Stimulated activated effector memory CD8-positive, alpha-beta T cell treated with anti-CD3 and anti-CD28 coated beads, Interleukin-12 subunit alpha, Interleukin-12 subunit beta, amount 100 ng/mL, for 72 hours (primary cell): ENCODE measurements around the gene CAMK2D.
A peak's percentile ranks its signal among the peaks of the same experiment; 100 is the strongest.
"Not testable (repeated sequence)": the region's sequence is repeated elsewhere in the genome, so short reads cannot be mapped to it uniquely, and the experiment has no call there.

Source experiments
- ATAC-seq: fragments of 150-1000 bp; cut with Tn5 transposase; 2 replicates; pipeline ENCODE4 v1.10.0; 2021
- DNase-seq, 2 donors: peaks; one replicate each; pipeline ENCODE4 v3.0.0; 2021 to 2022; ENCODE audit warnings: low spot score in 2 of 2
- H3K27ac Mint-ChIP-seq: one replicate; pipeline ENCODE4 v1.8.0; 2022; ENCODE audit warnings: mild to moderate bottlenecking, mixed read lengths
- H3K36me3 Mint-ChIP-seq: one replicate; pipeline ENCODE4 v1.8.0; 2022; ENCODE audit warnings: mild to moderate bottlenecking, mixed read lengths
- H3K4me1 Mint-ChIP-seq: one replicate; pipeline ENCODE4 v1.8.0; 2022; ENCODE audit warnings: mixed read lengths
- H3K4me3 Mint-ChIP-seq: one replicate; pipeline ENCODE4 v1.8.0; 2022; ENCODE audit warnings: mild to moderate bottlenecking, mixed read lengths
- H3K9me3 Mint-ChIP-seq: one replicate; pipeline ENCODE4 v1.8.0; 2022; ENCODE audit warnings: mixed read lengths

CAMK2D gene

DNA sequence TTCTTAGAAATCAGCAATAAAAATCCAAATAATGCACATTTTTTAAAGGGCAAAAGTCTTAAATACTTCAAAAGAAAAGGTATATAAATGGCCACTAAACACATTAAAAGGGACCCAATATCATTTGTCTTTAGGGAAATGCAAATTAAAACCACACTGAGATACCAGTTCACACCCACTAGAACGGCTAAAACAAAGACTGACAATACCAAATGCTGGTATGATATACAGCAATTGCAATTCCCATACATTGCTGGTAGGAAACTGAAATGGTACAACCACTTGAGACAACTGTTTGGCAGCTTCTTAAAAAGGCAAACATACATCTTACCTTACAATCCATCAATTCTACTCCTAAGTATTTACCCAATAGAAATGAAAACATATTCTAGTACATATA, 33.7 kb downstream of the CAMK2D start:
- peaks cover 10% of the 10 kb centered on the region for H3K36me3 Mint-ChIP-seq
- peaks cover 42% of the 10 kb centered on the region for H3K4me1 Mint-ChIP-seq
- no peak for ATAC-seq
- H3K4me3 Mint-ChIP-seq: no peak overlapping the region
- no peak for DNase-seq
- no peak overlapping the region for H3K27ac Mint-ChIP-seq
- H3K9me3 Mint-ChIP-seq: no peaks in the 10 kb centered on the region

DNA sequence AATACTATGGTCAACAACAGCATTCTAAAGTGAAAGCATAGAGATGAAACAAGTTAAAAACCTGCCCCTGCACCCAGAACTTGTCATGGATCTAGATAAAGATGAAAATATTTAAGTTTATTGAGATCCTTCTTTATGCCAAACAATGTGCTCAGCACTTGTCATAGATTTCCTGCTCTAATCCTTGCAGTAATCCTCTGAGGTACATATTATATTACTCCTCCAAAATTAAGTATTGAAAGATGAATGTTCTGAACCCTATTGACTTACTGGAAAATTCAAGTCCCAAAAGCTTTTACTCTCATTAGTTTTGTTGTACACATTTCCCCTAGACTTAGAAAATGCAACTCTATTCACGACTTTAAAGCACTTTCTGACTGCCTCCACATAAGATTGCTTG, 35.6 kb downstream of the CAMK2D start:
- Mint-ChIP-seq H3K9me3 (no peaks in the 10 kb centered on the region), H3K27ac (no peak overlapping the region), H3K4me1 (peaks cover 44% of the 10 kb centered on the region), H3K36me3 (peaks cover 10% of the 10 kb centered on the region), H3K4me3 (no peak overlapping the region)
- DNase-seq (no peak), ATAC-seq (no peak)

DNA sequence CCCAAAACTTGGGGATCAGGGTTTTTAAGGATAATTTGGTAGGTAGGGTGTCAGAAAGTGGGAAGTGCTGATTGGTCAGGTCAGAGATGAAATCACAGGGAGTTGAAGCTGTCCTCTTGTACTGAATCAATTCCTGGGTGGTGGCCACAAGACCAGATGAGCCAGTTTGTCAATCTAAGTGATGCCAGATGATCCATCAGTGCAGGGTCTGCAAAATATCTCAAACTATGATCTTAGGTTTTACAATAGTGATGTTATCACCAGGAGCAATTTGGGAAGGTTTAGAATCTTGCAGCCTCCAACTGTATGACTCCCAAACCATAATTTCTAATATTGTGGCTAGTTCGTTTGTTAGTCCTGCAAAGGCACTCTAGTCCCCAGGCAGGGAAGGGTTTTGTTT, 43.3 kb downstream of the CAMK2D start:
- no peak overlapping the region for H3K27ac Mint-ChIP-seq
- no peak for DNase-seq
- H3K36me3 Mint-ChIP-seq: peaks cover 20% of the 10 kb centered on the region
- H3K9me3 Mint-ChIP-seq: no peaks in the 10 kb centered on the region
- ATAC-seq: no peak
- peaks cover 13% of the 10 kb centered on the region for H3K4me1 Mint-ChIP-seq
- no peak overlapping the region for H3K4me3 Mint-ChIP-seq

DNA sequence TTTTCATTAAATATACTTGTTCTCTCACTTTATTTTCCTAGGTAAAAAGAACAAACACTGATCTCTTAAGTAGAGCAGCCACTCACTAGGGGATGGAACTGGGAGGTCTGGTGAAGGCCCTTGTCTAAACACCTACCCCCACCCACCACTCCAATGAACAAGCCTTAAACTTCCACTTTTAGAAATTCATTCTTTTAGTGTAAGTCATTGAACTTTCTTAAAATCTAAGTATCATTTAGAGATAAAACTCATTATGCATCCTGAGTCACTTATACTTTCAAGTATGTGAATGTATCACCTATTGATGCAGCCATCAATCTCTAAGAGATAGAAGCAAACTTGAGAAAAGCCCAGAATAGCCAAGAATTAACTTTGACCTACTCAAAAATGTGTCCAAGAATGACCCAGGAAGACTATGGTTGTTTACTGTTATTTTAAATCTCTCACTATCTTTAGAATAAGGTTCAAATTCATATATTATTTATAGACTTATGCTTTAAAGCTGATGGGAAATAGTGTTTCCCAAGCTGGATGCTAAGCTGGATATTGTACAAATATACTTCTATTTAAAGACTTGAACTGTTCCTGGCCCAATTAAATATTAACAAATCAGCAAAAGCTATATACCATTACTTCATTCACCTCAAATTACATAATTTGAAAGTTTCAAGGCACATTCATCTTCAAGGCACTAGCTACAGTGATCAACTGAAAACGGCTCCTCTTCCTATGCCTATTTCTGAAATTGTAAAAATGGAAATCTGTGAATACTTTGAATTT, 49.5 kb downstream of the CAMK2D start:
- Mint-ChIP-seq H3K36me3 (peaks cover 31% of the 10 kb centered on the region), H3K4me1 (peaks cover 10% of the 10 kb centered on the region), H3K4me3 (no peak overlapping the region), H3K9me3 (no peaks in the 10 kb centered on the region), H3K27ac (no peak overlapping the region)
- DNase-seq (no peak), ATAC-seq (peak; percentile 66)

DNA sequence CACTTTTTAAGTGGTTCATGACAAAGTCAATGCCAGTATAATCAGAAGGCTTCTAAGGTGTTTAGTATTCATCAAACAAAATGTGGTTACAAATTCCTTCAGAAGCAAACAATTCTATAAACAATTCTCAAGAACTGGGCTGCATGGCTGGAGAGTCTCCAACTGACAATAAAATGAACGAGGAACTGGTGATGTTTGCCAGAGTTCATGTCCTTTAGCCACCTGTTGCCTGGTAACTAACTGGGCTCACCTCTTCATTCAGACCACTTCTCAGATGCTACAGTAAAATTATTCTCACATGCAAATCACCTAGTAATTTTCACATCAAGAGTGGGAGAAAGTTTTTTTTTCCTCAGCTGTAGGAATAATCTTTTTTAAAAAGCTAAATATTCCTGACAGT, 53.3 kb downstream of the CAMK2D start:
- no peak for ATAC-seq

DNA sequence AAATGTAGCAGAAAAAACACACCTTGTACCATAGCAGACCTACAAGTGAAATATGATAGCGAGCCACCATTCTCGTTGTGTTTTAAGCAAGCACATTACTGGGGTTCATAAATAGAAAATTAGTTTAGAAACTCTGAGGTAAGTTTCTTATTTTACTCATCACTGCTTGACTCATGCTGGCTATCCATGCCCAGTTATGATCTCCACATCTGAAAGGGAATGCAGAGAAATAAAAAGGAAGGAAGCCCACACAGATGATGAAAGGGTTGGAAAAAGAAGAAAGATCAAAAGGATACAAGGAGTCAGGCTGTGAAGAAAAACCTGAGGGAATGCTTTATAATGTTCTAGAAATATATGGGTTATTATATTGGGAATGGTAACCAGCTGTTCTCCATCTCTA, 54.5 kb downstream of the CAMK2D start:
- Mint-ChIP-seq H3K36me3 (peaks cover 35% of the 10 kb centered on the region), H3K9me3 (no peaks in the 10 kb centered on the region), H3K4me3 (no peak overlapping the region), H3K4me1 (peaks cover 20% of the 10 kb centered on the region), H3K27ac (no peak overlapping the region)
- ATAC-seq (peak; percentile 55), DNase-seq (no peak)

More for the DNA sequence above, 53.3 kb downstream of the CAMK2D start:
- no peak overlapping the region for H3K4me3 Mint-ChIP-seq
- DNase-seq: no peak
- H3K4me1 Mint-ChIP-seq: peaks cover 19% of the 10 kb centered on the region
- peaks cover 27% of the 10 kb centered on the region for H3K36me3 Mint-ChIP-seq
- H3K9me3 Mint-ChIP-seq: no peaks in the 10 kb centered on the region
- H3K27ac Mint-ChIP-seq: no peak overlapping the region

DNA sequence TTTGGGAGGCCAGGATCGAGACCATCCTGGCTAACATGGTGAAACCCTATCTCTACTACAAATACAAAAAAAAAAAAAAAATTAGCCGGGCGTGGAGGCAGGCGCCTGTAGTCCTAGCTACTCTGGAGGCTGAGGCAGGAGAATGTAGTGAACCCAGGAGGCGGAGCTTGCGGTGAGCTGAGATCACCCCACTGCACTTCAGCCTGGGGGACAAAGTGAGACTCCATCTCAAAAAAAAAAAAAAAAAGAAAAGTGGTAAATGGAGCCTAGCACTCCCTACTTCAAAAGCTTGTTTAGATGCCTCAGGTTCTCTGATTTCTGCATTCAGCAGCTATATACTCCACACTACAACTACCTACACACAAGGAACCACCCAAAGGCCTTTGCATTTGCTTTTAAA, 56.4 kb downstream of the CAMK2D start:
- not testable (repeated sequence) for DNase-seq, H3K4me3 Mint-ChIP-seq, H3K9me3 Mint-ChIP-seq, H3K27ac Mint-ChIP-seq, ATAC-seq
- Mint-ChIP-seq H3K36me3 (peaks cover 38% of the 10 kb centered on the region), H3K4me1 (peaks cover 36% of the 10 kb centered on the region)

DNA sequence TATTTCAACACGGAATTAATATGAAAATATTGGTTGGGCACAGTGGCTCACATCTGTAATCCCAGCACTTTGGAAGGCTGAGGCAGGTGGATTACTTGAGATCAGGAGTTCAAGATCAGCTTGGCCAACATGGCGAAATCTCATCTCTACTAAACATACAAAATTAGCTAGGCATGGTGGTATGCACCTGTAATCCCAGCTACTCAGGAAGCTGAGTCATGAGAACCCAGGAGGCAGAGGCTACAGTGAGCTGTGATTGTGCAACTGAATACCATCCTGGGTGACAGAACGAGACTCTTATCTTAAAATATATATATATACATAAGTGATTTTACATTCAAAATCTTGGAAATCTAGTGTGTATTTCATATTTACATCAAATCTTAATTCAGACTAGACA, 58.9 kb downstream of the CAMK2D start:
- H3K36me3 Mint-ChIP-seq: peaks cover 20% of the 10 kb centered on the region
- H3K27ac Mint-ChIP-seq, H3K4me3 Mint-ChIP-seq, DNase-seq, ATAC-seq, H3K9me3 Mint-ChIP-seq: not testable (repeated sequence)
- peaks cover 41% of the 10 kb centered on the region for H3K4me1 Mint-ChIP-seq

DNA sequence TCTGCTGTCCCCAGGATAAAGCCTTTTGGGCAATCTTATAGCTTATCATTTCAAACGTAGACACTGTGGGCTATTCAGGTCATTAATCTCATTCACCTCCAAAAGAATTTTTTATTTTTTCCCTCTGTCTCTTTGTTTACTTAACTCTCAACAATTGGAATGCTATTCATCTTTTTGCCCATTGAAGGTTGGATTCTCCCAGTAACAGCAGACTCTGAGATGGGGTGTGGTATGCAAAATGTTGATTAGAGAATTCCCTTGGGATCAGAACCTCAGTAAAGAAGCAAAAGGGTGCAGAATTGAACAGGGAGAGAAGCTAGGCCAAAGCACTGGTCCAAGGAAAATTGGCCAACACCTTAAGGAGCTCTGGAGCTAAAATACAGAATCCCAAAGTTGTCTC, 60.4 kb downstream of the CAMK2D start:
- Mint-ChIP-seq H3K4me1 (peaks cover 35% of the 10 kb centered on the region), H3K27ac (no peak overlapping the region), H3K36me3 (peaks cover 20% of the 10 kb centered on the region), H3K4me3 (no peak overlapping the region), H3K9me3 (no peaks in the 10 kb centered on the region)
- ATAC-seq: no peak
- no peak for DNase-seq

DNA sequence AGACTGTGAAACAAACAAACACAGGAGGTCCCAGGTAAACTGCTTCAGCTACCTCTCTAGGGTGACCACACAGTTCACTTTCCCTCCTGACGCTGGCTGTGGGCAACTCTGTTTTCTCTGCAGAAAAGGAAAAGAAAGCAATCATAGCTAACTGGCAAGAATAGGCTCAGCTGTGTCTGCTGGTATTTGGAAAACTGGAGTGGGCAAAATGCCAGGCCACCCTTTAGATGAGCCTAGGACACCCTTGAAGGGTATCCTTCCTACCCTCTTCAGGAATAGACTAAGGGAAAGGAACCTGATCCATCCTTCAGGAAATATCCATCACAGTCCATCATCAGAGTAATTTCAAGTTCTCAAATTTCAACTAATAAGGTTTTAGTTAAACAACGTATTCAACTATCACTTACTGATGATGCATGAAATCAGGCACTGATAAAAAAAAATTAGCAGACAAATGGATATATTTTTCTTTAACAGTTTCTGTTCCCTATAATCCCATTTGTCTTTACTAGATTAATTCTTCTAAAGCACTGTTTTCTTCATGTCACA, 60.9 kb downstream of the CAMK2D start:
- Mint-ChIP-seq H3K36me3 (peaks cover 20% of the 10 kb centered on the region), H3K9me3 (no peaks in the 10 kb centered on the region), H3K4me1 (peaks cover 31% of the 10 kb centered on the region), H3K4me3 (no peak overlapping the region), H3K27ac (no peak overlapping the region)
- ATAC-seq (peak; percentile 32), DNase-seq (no peak)

DNA sequence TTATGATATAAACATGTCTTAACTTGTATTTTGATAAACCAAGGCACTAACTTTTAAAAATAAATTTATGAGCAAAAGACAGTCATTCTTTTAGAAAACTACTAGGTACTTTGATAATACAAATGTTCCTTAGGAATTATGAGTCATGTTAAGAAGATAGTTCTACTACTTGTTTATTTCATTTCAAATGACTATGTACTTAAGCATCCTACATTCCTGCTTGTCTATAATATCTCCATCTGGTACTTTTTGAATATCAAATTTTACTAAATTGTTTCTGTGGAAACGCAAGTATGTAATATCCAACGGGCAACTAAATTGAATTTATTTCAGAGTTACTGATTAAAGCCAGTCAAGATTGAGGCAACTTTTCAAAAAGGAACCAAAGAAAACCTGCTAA, 61.8 kb downstream of the CAMK2D start:
- Mint-ChIP-seq H3K9me3 (no peaks in the 10 kb centered on the region), H3K27ac (no peak overlapping the region)

DNA sequence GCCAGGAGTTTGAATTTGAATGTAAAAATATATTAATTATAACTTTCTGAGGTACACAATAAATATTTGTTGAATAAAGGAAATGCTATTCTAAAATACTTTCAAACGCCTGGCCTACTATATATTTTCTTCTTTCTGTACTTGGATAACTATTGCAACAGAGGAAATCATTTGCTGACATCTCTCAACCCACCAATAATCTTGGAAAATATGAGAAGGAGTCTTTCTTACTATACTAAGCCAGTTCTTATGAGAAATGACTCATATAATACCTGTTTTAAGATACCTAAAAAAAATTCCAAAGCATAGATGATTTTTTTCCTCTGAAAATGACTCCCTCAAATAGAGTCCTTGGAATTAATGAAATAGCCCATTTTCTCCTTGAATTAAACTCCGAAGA, 64.1 kb downstream of the CAMK2D start:
- DNase-seq (no peak), ATAC-seq (peak; percentile 37)
- H3K4me3 Mint-ChIP-seq: no peak overlapping the region
- no peaks in the 10 kb centered on the region for H3K9me3 Mint-ChIP-seq
- H3K4me1 Mint-ChIP-seq: peaks cover 22% of the 10 kb centered on the region
- H3K27ac Mint-ChIP-seq: no peak overlapping the region
- H3K36me3 Mint-ChIP-seq: peaks cover 7% of the 10 kb centered on the region

More for the DNA sequence above, 61.8 kb downstream of the CAMK2D start:
- DNase-seq (no peak), ATAC-seq (no peak)
- Mint-ChIP-seq H3K36me3 (peaks cover 20% of the 10 kb centered on the region), H3K4me1 (peaks cover 28% of the 10 kb centered on the region), H3K4me3 (no peak overlapping the region)

DNA sequence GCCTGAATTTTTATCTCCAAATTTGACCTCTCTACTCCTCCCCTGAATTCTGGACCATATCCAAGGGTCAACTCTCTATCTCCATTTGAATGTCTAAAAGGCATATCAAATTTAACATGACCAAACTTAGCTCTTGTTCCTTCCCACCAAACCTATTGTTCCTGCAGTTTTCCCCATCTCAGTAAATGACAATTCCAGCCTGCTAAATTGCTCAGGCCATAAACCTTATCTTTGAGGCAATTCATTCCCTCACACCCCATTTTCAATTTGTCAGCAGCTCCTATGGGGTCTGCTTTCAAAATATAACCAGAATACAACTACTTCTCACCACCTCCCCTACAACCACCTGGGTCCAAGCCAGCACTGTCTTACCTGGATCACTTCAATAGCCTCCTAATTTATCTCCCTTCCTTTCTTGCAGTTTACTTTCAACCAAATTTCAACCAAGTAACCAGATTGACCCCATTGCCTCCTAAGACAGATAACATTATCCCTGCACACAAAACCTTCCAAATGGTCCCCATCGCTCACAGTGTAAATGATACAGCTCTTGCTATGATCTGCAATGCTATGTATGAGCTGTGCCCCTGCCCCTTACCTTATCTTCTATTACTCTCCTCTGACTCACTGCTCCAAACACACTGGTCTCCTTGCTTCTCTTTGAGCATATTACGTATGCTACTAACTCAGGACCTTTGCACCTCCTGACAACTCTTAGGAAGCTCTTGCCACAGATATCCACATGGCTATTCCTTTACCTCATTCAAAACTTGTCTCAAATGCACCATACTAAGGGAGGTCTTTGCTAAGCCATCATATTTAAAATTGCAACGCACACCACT, 66.0 kb downstream of the CAMK2D start:
- Mint-ChIP-seq H3K4me3 (no peak overlapping the region), H3K36me3 (peaks cover 9% of the 10 kb centered on the region), H3K9me3 (no peaks in the 10 kb centered on the region), H3K27ac (no peak overlapping the region), H3K4me1 (peaks cover 13% of the 10 kb centered on the region)
- peak; percentile 65 for ATAC-seq
- DNase-seq: no peak

DNA sequence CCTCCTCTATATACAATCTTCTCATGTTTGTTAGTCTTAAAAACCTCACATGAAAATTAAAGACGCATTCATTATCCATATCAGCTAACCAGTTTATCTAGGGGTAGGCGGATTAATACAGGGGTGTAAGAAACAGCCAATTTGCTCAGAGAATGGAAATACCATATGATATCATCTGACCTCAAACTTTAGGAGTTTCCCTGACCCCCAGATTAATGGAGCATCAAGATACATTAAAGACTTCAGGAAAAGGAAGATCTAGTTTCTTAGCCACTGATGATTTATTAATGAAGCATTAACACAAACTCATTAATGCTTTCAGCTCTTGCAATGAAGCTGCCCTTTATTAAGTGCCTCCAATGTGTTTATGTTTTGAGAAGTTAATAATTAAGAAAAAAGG, 67.5 kb downstream of the CAMK2D start:
- no peak for ATAC-seq
- H3K4me1 Mint-ChIP-seq: peaks cover 17% of the 10 kb centered on the region
- H3K9me3 Mint-ChIP-seq: no peaks in the 10 kb centered on the region
- peaks cover 15% of the 10 kb centered on the region for H3K36me3 Mint-ChIP-seq
- H3K27ac Mint-ChIP-seq: no peak overlapping the region
- no peak overlapping the region for H3K4me3 Mint-ChIP-seq
- DNase-seq: no peak

DNA sequence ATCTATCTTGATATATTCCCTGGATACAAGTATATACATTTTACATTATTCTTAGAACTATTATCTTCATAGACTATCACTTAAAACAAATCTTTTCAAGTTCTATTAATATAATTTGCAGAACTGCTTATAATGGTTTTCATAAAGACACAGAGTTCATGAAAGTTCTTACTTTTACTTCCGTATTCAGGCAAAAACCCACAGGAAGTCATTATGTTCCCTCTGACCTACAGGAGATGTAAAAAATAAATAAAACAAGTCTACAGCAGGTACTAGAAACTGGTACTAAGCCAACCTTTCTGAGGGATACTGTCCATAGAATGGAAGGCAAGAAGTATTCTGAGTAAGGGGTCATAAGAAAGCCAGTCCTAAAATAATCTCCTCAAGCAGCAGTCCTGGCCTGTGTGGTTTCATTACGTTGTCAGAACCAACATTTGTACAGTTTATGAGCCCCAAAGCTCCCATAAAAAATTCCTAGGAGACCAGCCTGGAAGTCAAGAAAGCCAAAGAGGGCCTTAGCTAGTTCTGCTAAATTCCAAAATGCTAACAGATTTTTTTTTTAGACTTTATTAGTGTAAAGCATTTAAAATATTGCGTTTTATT, 68.6 kb downstream of the CAMK2D start:
- H3K27ac Mint-ChIP-seq: peak overlapping the region; percentile 48
- no peak for DNase-seq
- peaks cover 26% of the 10 kb centered on the region for H3K4me1 Mint-ChIP-seq
- H3K4me3 Mint-ChIP-seq: peak overlapping the region; percentile 26
- H3K9me3 Mint-ChIP-seq: no peaks in the 10 kb centered on the region
- peaks cover 23% of the 10 kb centered on the region for H3K36me3 Mint-ChIP-seq
- ATAC-seq: peak; percentile 26
